NOMO-1 (cell line): ENCODE measurements around the gene EIF2B1.
"Not testable (repeated sequence)": the region's sequence is repeated elsewhere in the genome, so short reads cannot be mapped to it uniquely, and the experiment has no call there.

ENCODE experiments used
- DNase-seq, 2 experiments: peaks; one replicate each; lab custom pipeline; 2025; ENCODE audit not compliant: unreplicated experiment in 2 of 2; lab: John Stamatoyannopoulos, UW

EIF2B1 gene

DNA sequence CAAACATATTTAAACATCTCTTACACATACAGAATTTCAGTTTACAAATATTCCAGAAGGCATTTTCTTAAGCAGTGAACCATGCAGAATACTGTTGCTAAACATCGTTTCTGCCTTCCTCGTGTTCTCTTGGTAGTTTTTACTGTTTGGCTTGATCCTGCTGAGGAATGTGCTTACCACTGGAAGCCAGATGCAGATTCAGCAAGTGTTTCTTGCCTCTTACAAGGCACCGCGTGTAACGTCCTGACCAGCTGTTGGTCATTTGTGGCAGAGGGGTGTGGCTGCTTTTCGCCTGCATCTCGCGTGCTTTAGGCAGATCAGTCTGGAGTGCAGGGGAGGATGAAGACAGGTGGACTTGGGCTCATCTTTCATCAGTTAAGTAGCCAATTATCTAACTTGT is 12.4 kb downstream of the EIF2B1 start:
- no peak for DNase-seq

DNA sequence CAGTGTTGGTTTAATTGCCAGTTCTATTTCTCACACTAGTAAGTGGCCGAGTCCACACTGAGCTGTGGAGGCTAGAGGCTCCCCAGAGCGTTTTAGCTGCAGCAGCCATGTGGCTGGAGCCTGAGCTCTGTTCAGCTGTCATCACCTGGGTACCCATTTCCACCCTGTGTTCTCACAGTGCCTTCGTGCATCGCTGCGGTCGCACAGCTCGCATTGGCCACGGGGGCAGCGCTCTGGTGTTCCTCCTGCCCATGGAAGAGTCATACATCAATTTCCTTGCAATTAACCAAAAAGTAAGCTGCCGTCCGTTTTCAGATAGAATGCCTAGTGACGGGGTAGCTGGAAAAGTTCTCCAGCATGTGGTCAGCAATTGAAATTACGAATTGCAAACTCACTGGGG is 15.9 kb downstream of the EIF2B1 start:
- no peak for DNase-seq

DNA sequence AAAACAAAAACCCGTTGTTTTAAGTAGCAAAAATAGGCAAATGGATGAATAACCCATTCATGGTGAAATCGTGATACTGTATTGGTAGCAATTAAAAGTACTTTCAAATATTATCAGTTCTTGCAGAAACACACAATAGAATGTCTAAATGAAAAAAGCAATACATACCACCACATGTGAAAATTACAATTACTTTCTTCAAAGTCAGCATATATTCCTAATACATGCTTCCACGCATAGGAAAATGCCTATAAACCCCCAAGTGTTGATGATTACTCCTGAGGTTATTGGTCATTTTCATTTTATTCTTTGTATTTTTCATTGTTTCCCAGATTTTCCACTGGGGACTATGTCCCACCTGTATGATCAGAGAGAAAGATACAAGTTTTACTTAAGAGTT is 16.3 kb downstream of the EIF2B1 start:
- DNase-seq, result no peak

DNA sequence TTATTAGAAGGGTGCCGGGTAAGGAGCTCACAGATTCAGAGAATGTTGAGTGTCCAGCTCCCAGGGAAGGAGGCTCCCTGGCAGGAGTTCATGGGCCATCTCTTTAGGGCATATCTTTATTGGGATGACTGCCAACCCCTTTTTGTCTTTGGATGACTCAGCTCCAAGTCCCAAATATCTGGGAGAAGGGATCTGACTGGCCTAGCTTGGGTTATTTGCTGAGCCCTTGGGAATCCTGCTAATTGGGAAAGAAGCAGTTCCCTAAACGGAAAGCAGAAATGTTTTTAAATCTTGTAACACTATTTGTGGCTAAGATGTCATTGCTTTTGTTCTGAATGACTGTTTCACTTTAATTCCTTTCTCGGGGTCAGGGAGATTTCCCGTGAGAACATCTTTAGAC is 19.0 kb downstream of the EIF2B1 start:
- DNase-seq, result no peak

DNA sequence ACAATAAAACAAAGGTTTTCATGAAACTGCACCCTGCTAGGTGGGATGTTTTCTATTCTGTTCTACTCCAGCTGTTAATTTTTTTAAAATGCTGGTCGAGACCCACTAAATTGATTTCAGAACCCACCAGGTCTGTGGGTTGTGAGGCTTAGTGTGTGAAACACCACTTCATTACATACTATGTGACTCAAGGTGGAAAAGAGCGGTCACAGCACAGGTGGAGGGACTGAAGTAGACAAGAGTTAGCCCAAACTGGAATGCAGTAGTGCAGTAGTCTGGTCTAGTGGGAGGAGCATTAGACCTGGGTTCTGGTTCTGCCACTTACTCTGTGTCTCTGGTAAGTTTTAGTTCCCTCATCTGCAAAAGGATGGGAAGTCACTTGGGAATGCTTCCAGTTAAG is 19.4 kb downstream of the EIF2B1 start:
- no peak for DNase-seq

DNA sequence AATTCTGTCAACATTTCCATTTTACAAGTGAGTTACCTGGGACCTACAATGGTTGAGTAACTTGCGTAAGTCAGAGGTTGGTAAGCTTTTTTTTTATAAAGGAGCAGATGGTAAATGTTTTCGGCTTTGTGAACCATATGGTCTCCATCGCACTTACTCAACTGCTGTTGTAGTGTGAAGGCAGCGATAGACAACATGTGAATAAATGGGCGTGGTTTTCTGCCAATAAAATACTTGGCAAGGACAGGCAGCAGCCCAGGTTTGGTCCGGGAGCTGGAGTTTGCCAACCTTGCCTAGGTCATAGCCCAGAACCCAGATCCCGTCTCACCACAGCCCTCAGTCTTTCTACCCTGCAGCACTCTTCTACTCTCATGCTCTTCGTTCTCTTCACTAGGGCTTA is 25.3 kb downstream of the EIF2B1 start:
- DNase-seq, result no peak

DNA sequence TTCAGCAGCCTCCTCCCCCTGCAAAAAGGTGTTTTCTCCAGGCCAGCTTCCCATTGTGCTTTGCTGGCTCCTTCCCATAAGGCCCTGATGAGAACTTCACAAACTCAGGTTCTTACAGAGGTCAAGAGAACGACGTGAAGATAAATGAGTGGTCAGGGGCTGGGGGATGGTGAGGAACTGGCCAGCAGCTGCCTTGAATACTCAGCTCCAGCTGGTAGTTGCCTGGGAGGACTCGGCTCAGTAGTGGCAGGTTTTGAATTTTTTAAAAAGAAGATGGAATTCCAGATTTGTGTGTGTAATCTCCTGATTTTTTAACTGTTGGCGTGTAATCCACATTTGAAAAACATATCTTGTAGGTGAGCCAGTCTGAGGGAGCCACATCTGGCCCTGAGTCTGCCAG is 25.7 kb downstream of the EIF2B1 start:
- no peak for DNase-seq

DNA sequence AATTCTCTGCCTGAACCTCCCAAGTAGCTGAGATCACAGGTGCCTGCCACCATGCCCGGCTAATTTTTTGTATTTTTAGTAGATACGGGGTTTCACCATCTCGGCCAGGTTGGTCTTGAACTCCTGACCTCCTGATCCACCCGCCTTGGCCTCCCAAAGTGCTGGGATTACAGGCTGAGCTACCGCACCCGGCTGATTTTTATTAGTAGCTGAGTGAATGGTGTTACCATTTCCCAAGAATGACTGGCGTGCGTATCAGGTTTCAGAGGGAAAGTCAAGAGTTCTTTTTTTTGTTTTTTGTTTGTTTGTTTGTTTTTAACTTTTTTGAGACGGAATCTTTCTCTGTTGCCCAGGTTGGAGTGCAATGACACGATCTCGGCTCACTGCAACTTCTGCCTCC is 30.0 kb downstream of the EIF2B1 start:
- not testable (repeated sequence) for DNase-seq

DNA sequence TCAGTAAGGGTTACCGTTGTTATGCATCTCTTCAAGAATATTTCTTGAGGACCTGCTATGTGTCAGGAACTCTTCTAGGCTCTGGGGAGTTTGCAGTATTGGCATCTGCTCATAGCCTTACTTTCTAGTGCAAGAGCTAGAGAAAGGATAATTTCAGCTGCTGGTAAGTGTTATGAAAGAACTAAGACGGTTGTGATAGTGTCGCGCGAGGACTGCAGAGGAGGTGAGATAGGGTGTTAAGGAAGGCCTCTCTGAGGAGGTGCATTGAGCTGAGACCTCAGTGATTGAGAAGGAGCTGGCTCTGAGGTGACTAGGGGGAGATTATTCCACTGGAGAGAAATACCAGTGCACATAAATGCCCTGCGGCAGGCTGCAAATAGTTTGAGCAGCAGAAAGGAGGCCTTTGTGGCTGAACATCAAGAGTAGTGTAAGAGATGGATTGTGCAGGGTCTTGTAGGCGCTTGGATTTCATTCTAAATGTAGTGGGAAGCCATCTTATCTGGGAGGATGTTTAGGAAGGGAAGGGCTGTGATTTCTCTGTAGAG is 30.8 kb downstream of the EIF2B1 start:
- peak; percentile 38 to 69 for DNase-seq

DNA sequence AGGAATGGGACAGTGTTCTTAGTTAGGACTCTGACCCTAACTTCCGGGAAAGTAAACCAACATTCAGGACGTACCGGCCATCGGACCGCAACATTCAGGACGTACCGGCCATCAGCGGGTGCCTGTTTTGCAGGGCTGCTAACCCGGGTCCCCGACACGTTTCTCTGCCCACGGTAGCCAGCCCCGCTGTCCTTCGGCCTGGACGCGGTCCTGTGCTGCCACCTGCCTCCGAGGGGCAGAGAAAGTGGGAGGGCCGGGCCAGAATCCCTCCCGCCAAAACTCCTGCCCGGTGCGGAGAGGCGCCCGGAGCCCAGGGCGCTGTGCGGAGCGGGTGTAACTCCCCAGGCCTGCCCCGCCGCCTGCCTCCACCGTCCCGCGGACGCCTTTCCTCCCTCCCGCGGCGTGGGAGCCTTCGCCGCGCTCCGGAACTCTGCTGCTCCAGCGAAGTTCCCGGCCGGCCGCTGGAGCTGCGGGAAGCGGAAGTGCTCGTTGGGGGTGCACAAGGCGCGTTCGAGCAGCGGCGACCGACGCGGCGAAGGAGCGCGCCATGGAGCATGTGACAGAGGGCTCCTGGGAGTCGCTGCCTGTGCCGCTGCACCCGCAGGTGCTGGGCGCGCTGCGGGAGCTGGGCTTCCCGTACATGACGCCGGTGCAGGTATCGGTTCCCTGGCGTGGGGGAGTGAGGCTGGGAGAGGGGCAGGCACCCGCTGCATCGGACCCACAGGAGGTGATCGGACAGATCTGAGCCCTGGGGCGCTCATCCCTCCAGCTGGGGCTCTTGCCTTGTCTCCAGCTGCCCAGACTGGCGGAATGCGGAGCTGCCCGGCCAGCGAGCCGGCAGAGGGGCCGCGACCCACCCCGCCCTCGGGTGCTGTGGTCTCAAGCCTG is 31.6 kb downstream of the EIF2B1 start, which contains the start of gene DDX55:
Gene DDX55 (plus strand): TSS at position 498 of the 888 bp plus-strand sequence. CDS start 50 bp downstream, at position 548.
- DNase-seq, result peak; percentile 71 to 89

DNA sequence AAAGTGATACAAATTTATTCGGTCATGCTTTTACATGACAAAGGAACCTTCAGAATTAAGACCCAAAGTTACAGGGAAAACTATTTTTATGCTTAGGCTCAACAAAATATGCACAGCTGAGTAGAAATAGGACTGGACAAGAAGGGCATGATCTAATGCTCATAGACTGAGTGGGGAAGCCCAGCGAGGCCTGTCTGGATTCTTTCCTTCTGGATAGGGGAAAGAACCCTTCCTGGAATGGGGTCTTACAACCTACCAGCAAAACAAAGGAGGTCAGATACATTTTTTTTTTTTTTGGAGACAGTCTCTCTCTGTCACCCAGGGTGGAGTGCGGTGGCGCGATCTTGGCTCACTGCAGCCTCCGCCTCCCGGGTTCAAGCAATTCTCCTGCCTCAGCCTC is 33.8 kb downstream of the EIF2B1 start:
- no peak for DNase-seq

DNA sequence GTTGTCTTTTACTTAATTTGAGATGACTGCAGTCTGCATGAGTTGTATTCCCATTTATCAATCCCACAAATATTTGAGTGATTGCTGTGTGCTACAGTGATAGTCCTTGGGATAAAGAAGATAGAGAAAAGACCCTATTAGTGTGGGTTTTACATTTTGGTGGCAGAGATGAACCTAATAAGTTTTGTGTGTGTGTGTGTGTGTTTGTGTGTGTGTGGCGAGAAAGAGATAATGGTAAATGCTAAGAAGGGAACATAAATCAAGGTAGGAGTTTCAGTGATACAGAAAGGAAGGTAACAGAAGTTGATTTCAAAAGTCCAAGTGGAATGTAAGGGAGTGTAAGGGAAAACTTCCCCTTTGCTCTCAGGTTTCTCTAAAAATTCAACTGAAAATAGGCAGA is 34.2 kb downstream of the EIF2B1 start:
- DNase-seq, result no peak

DNA sequence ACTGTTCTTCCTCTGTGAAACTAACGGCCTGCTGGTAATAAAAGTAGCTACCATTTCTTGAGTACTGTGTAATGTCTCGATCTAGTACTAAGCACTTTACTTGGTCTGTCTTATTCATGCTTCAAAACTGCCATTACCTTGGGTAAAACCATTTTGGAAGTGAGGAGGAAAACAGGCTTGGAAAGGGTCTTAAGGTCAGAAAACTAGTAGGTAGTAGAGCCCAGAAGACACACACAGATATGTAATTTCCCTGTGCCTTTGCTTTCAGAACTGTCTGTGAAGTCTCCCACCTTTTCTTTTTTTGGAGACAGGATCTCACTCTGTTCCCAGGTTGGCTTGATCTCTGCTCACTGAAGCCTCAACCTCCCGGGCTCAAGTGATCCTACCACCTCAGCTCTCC is 35.0 kb downstream of the EIF2B1 start:
- no peak for DNase-seq

DNA sequence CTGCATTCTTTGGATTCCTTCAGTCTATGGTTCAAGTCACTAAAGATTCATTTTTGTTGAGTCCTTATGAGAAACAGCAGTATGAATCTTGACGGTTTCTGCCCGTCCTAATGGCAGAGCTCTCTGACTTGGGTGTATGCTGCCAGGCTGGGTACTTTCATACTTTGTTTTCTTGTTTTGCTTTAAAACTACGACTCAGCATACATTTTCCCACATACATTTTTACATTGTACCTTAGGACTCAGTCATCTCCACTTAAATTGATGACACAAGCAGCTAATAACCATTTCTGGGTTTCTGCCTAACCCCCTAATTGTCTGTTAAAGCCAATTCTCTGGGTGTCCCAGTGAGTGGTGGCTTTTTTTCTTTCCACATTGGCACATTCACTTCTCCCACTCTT is 36.4 kb downstream of the EIF2B1 start:
- no peak for DNase-seq

DNA sequence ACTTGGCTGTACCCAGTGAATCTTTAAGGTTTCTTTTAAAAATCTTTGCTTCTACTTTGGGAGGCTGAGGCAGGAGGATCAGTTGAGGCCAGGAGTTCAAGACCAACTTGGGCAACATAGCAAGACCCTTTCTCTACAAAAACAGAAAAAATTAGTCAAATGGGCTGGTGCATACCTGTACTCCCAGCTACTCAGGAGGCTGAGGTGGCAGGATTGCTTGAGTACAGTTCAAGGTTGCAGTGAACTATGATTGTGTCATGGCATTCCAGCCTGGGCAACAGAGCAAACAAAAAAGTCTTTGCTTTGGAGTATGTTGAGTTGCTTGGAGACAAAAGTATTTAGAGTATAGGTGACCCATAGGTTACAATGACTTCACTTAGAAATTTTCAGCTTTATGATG is 37.8 kb downstream of the EIF2B1 start:
- DNase-seq, result no peak

DNA sequence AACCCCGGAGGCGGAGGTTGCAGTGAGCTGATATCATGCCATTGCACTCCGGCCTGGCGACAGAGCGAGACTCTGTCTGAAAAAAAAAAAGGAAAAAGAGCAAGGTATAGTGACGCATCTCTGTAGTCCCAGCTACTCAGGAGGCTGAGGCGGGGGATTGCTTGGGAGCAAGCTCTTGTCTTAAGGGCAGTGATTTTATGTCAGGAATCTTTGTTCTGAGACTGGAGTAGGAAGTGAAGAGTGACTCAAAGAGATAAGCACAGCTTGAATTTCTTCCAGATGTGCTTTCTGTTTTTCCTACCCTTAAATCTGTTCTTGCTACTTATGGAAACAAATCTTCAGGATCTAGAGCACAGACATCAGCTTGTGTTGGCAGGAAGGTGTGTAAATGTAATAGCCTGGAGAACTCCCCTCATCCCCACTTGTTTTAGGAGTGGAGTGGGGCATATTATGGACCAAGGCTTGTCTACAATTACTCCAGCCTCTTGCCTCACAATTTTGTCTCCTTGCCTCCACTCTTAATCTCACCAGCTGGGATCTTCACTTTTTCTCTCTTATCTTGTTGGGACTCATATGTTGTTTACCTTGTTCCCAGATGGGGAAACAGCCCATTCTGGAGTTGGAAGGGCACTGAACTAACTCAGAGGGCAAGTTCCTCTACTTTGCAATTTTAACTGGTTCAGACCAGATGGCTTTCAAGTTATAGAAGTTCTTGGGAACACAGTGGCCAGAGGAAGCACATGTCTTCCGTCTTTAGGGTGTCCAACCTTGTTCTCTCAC is 41.6 kb downstream of the EIF2B1 start:
- no peak for DNase-seq

DNA sequence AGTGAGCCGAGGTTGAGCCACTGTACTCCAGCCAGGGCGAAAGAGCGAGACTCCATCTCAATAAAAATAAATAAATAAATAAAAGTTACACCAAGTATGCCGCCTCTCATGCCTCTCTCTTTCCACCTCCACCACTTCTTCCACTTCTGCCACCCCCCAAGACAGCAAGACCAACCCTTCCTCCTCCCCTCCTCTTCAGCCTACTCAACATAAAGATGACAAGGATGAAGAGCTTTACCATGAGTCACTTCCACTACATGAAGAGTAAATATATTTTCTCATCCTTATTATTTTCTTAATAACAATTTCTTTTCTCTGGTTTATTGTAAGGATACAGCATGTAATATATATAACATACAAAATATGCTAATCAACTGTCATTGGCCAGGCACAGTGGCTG is 52.7 kb downstream of the EIF2B1 start:
- DNase-seq, result no peak

DNA sequence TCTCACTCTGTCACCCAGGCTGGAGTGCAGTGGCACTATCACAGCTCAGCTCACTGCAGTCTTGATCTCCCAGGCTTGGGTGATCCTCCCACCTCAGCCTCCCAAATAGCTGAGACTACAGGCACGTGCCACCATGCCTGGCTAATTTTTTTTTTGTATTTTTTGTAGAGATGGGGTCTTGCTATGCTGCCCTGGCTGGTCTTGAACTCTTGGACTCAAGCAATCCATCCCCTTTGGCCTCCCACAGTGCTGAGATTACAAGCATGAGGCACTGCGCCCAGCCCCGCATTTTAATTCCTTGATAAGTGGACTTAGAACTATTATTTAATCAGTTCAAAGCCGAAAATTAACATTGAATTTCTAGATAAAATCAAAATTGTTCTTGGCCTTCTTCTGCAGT is 54.7 kb downstream of the EIF2B1 start:
- not testable (repeated sequence) for DNase-seq

DNA sequence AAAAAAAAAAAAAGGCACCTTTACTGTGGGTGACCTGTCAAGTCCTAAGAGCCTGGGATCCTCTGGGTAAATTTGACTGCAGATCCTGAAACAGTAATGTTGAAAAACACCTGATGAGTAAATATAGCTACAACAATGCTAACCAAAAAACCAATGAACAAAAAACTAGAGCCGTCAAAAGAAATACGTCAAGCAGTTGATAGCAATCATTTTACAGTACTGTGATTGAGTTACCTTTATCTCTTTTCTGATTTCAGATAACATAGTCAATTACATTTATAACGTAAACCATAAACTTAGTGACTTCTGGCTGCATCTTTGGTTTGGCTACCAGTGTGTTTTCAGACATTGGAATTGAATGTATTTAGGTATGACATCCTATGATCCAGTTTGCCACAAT is 55.2 kb downstream of the EIF2B1 start:
- no peak for DNase-seq

DNA sequence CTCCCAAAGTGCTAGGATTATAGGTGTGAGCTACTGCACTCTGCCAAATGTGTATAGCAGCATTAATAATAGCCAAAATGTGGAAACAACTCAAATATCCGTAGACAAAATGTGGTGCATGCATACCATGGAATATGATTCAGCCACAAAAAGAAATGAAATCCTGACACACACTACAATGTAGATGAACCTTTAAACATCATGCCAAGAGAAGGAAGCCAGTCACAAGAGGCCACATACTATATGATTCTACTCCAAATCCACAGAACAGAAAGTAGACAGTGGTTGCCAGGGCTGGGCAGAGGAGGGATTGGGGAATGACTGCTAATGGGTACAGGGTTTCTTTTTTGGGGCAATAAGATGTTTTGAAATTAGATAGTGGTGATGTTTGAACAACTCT is 56.9 kb downstream of the EIF2B1 start:
- no peak for DNase-seq

DNA sequence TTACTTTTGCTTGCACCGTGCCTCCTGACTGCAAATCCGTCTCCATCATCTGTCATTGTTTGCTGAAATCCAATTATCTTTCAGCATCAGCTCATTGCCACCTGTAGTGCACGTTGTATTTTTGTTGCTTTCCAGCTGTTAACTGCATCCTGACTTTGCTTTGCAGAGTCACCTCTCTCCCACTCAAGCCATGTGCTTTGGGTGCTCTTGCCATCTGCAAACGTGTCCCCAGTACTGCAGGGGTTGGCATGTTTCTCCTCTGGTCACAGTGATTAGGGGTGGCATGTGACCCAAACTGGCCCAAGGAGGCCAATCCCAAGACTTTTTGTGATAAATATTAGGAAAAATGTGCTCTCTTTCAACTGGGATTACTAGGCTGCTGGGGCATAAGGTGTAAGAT is 59.6 kb downstream of the EIF2B1 start:
- DNase-seq, result no peak

DNA sequence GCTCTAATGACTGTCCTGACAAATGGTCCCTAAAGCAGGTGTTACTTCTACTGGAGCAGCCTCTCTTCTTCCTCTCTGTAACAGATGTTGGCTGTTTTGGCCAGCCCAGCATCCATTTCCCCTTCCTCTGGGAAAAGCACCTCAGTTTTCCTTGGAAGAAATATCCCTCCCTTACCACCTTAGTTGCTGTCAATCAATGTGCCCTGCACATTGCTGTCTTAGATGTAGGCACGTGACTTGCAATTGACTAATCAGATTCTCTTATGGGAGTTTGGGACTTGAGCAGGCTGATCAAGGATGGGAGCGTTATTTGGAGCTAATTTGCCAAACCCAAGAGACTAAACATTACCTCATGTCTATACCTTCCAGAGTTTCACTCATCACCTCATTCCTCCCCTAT is 61.1 kb downstream of the EIF2B1 start:
- no peak for DNase-seq
